Activated T-cell treated with anti-CD3 and anti-CD28 coated beads, Interleukin-2, amount 50 U/mL, for 4 hours (primary cell): ENCODE results near the gene SPDYE6. TPM values are rescaled to one million over a fixed set of nuclear protein-coding genes. Genes with fewer than 3 reads are reported as not detected.
"Not testable (repeated sequence)": the region's sequence is repeated elsewhere in the genome, so short reads cannot be mapped to it uniquely, and the experiment has no call there.

ENCODE experiments used
- ATAC-seq, 2 donors: fragments of 200-7000 bp; cut with Tn5 transposase; one replicate each; pipeline ENCODE4 v1.10.0; 2021
- DNase-seq: peaks from one replicate; pipeline ENCODE4 v3.0.0-alpha.2; 2020
- H3K27me3 Mint-ChIP-seq: one replicate; pipeline ENCODE4 v1.8.0; 2021; ENCODE audit warnings: low read depth, mixed read lengths
- H3K36me3 Mint-ChIP-seq: one replicate; pipeline ENCODE4 v1.8.0; 2022; ENCODE audit warnings: mixed read lengths; ENCODE audit not compliant: insufficient read depth
- H3K4me1 Mint-ChIP-seq: one replicate; pipeline ENCODE4 v1.8.0; 2021; ENCODE audit warnings: low read depth, mixed read lengths
- H3K4me3 Mint-ChIP-seq: one replicate; pipeline ENCODE4 v1.8.0; 2021; ENCODE audit warnings: mild to moderate bottlenecking, moderate library complexity, mixed read lengths
- H3K9me3 Mint-ChIP-seq: one replicate; pipeline ENCODE4 v1.8.0; 2021; ENCODE audit warnings: mixed read lengths
- total RNA-seq, 3 donors: library from RNA; stranded (reverse); gene quantifications; one replicate each; pipeline ENCODE4 v1.2.1, GENCODE V29; 2021

Gene SPDYE6
- total RNA-seq, 3 donors from 2014 or later = not detected

DNA sequence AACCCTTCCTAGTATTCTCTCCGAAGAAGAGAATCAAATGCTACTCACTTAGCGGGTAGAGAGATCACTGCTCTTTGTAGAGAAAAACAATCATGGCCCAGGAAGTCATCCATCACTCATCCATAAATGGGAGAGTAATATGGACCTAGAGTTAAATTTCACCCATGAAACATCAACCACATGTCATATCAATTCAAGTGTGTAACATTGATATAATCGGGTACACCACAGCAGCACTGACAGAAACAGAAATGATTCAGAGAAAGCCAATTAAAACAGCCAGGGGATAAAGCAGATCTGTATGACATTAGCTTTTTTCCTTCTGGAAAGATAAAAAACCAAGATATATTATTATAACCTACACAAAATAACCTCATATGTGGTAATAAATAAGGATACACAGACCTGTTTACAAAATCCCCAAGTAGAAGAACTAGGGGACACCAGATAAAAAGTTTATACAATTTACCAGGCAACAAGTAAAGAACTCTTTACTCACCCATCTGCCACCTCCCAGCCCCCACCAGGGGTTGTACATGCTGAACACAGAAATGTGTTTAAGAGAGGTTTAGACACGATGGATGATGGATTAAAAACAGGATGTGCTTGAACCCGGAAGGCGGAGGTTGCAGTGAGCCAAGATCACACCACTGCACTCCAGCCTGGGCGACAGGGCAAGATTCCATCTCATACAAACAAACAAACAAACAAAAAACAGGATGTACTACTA, 25.6 kb upstream of the SPDYE6 start:
- not testable (repeated sequence) for ATAC-seq, H3K4me1 Mint-ChIP-seq, H3K9me3 Mint-ChIP-seq, DNase-seq, H3K4me3 Mint-ChIP-seq, H3K27me3 Mint-ChIP-seq
- H3K36me3 Mint-ChIP-seq = peaks cover 23% of the 10 kb centered on the region

DNA sequence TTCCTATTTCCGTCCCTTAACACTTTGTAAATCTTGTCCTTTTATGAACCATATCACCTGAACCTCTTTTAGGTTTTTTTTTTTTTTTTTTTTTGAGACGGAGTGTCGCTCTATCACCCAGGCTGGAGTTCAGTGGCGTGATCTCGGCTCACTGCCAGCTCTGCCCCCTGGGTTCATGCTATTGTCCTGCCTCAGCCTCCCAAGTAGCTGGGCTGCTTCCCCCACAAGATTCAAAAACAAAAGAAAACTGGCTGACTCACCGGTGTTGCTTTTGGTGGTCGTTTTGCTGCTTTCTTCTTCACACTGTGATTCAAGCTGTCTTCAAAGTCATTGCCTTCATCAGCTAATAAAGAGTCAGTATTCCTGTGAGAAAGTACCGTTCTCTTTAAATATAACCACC, 24.6 kb upstream of the SPDYE6 start:
- H3K36me3 Mint-ChIP-seq = peaks cover 22% of the 10 kb centered on the region
- not testable (repeated sequence) for ATAC-seq, DNase-seq, H3K4me3 Mint-ChIP-seq, H3K27me3 Mint-ChIP-seq, H3K4me1 Mint-ChIP-seq, H3K9me3 Mint-ChIP-seq

GRCh38 chr7:102376964-102377466, 20.8 kb upstream of the SPDYE6 start:
- no peak for ATAC-seq
- Mint-ChIP-seq H3K27me3 (no peaks in the 10 kb centered on the region), H3K4me3 (no peak overlapping the region), H3K36me3 (peaks cover 15% of the 10 kb centered on the region), H3K4me1 (peaks cover 5% of the 10 kb centered on the region), H3K9me3 (no peaks in the 10 kb centered on the region)
- DNase-seq = no peak

GRCh38 chr7:102372796-102373195, 16.6 kb upstream of the SPDYE6 start:
- H3K4me3 Mint-ChIP-seq, H3K27me3 Mint-ChIP-seq, DNase-seq, H3K9me3 Mint-ChIP-seq, ATAC-seq: not testable (repeated sequence)
- Mint-ChIP-seq H3K36me3 (peaks cover 22% of the 10 kb centered on the region), H3K4me1 (peaks cover 18% of the 10 kb centered on the region)

DNA sequence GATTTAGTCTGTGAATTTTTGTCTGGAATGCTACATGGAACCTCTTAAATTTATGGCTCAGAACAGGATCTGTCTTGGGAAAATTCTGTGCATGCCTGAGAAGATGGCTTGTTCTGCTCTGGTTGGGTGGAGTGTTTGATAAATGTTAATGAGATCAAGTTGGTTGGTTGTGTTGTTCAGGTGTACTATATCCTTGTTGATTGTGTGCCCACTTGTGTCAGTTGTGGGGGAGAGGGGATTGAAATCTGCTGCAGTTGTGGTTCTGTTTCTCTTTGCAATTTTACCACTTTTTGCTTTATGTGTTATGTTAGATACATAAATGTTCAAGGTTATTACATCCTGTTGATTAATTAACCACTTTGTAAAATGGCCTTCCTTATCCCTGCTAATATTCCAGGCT, 13.8 kb upstream of the SPDYE6 start:
- DNase-seq, H3K27me3 Mint-ChIP-seq, ATAC-seq, H3K4me3 Mint-ChIP-seq, H3K9me3 Mint-ChIP-seq: not testable (repeated sequence)
- Mint-ChIP-seq H3K36me3 (peaks cover 12% of the 10 kb centered on the region), H3K4me1 (peaks cover 24% of the 10 kb centered on the region)

DNA sequence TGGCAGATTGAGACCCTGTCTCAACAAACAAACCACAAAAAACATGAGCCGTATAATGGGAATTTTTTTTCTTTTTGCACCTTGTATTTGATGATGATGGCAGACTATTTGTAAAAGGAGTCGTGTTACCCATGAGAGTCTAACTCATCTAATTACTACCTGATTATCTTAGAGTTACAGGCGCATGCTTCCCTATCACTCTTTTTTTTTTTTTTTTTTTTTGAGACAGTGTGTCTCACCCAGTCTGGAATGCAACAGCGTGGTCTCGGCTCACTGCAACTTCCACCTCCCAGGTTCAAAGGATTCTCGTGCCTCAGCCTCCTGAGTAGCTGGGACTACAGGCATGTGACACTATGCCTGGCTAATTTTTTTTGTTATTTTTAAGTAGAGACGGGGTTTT, 9.1 kb upstream of the SPDYE6 start:
- H3K36me3 Mint-ChIP-seq, ATAC-seq, H3K9me3 Mint-ChIP-seq, DNase-seq, H3K27me3 Mint-ChIP-seq: not testable (repeated sequence)
- Mint-ChIP-seq H3K4me1 (peaks cover 18% of the 10 kb centered on the region), H3K4me3 (peak overlapping the region; percentile 61)

DNA sequence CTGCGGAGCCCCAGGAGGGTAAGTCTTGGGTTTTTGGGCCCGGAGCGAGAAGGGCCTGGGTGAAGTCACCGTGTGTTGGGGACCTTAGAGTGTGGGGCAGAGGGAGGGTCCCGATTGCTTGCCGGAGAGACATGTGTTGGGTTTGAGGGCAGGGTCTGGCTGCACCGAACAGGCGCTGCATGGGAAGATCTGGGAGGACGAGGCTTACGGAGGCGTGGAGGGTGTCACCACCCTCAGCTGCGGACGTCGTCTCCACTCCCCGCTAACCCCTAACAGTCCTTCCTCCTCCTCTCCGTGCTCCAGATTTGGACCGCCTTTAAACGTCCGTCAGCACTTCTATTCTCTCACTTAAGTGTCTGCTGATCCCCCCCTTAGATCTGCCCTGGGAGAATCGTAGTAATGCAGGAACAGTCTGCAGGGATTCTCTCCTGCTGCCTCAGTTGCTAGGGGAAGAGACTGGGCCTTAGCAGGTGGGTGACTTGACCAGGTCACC, 8.2 kb upstream of the SPDYE6 start:
- not testable (repeated sequence) for H3K27me3 Mint-ChIP-seq, H3K36me3 Mint-ChIP-seq, H3K9me3 Mint-ChIP-seq
- Mint-ChIP-seq H3K4me1 (peaks cover 16% of the 10 kb centered on the region), H3K4me3 (peak overlapping the region; percentile 90)
- DNase-seq (peak; percentile 10), ATAC-seq (peak in 1 of 2 donors; percentile 1)

DNA sequence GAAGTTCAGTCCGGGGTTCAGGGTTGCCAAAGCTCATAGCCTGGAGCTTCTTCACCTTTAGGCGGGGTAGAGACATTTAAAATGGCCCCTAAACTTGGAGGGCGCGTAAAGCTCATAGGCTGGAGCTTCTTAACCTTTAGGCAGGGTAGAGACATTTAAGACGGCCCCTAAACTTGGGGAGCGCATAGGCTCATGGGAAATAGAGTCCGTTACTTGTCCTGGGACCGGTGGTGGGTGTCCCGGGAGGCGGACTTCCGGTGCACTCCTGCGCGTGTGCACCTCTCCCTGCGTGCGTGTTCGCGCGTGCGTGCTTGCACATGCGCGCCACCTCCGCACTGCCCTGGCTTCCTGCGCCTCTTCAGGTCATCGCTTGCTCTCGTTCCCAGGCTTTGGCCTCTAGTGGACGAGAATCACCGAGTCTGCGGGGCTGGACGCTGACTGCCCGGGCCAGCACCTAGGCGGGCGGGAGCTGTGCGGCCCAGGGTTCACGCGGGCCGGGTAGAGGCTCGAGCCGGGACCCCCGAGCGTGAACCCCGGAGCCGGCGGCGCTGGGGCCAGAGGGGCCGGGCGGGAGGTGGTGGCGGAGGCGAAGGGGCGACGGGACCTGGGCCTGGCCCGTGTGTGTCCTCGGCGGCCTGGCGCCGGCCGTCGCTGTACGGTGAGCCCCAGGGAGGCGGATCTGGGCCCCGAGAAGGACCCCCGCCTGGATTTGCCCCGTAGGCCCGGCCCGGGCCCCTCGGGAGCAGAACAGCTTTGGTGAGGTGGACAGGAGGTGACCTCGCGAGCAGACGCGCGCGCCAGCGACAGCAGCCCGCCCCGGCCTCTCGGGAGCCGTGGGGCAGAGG, 7.5 kb upstream of the SPDYE6 start:
- DNase-seq = peak; percentile 87
- H3K4me3 Mint-ChIP-seq = peak overlapping the region; percentile 90
- H3K4me1 Mint-ChIP-seq = peaks cover 16% of the 10 kb centered on the region
- H3K27me3 Mint-ChIP-seq, H3K9me3 Mint-ChIP-seq, H3K36me3 Mint-ChIP-seq: not testable (repeated sequence)
- ATAC-seq = peak; percentile 99 to 100

GRCh38 chr7:102346983-102347382, 9.3 kb downstream of the SPDYE6 start:
- not testable (repeated sequence) for ATAC-seq

DNA sequence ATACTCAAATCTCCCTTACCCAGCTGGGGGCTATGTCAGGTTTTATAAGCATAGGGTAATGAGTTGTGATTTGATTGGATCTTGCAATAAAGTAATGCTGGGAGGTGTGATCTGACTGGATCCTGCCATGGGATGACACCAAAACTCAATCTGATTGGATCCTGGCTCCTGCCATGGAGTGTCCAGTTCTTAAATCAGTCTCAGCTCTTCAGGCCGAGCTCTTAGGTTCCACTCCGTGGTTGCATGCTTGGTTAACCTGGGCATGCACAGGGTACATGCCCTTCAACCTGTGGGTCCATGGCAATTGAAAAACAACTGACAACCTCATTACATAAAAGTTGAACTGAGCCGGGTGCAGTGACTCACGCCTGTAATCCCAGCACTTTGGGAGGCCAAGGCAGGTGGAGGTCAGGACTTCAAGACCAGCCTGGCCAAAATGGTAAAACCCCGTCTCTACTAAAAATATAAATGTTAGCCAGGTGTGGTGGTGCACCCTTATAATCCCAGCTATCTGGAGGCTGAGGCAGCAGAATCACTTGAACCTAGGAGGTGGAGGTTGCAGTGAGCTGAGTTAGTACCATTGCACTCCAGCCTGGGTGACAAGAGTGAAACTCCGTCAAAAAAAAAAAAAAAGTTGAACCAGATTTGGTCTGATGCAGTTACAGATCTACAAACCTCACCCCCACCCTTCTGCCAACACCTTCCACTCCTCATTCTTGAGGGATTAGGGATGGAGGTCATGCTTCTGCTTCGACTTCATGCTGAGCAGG, 15.5 kb downstream of the SPDYE6 start:
- H3K27me3 Mint-ChIP-seq, H3K4me3 Mint-ChIP-seq, H3K36me3 Mint-ChIP-seq, H3K9me3 Mint-ChIP-seq, DNase-seq, ATAC-seq, H3K4me1 Mint-ChIP-seq: not testable (repeated sequence)

More at GRCh38 chr7:102346983-102347382, 9.3 kb downstream of the SPDYE6 start:
- not testable (repeated sequence) for H3K4me1 Mint-ChIP-seq, DNase-seq, H3K36me3 Mint-ChIP-seq, H3K9me3 Mint-ChIP-seq, H3K4me3 Mint-ChIP-seq, H3K27me3 Mint-ChIP-seq

- not testable (repeated sequence) for H3K36me3 Mint-ChIP-seq, H3K4me3 Mint-ChIP-seq, ATAC-seq, H3K9me3 Mint-ChIP-seq, H3K27me3 Mint-ChIP-seq, DNase-seq, H3K4me1 Mint-ChIP-seq
These were observed 18.8 kb downstream of the SPDYE6 start for GRCh38 chr7:102337420-102337819.

DNA sequence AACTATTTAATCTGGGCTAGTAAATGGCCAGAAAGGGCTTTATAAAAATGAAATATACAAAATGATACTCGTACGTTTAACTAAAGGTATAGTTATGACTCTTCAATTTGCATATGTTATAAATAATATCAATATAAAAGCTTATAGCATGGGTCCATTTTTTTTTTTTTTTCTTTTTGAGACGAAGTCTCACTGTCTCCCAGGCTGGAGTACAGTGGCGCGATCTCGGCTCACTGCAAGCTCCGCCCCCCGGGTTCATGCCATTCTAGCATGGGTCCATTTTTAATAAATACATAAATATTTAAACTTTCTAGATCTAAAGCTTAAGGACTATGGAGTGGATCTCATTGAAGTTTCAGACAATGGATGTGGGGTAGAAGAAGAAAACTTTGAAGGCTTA, 19.2 kb downstream of the SPDYE6 start:
- ATAC-seq, H3K4me3 Mint-ChIP-seq, H3K36me3 Mint-ChIP-seq, H3K9me3 Mint-ChIP-seq, H3K27me3 Mint-ChIP-seq, H3K4me1 Mint-ChIP-seq, DNase-seq: not testable (repeated sequence)

- DNase-seq, ATAC-seq, H3K4me3 Mint-ChIP-seq, H3K9me3 Mint-ChIP-seq, H3K27me3 Mint-ChIP-seq, H3K36me3 Mint-ChIP-seq, H3K4me1 Mint-ChIP-seq: not testable (repeated sequence)
These were observed 20.7 kb downstream of the SPDYE6 start for GRCh38 chr7:102335574-102335973.
